ENCODE measurements around the gene NDE1.
A peak's percentile ranks its signal among the peaks of the same experiment; 100 is the strongest.
"Not testable (repeated sequence)": the region's sequence is repeated elsewhere in the genome, so short reads cannot be mapped to it uniquely, and the experiment has no call there.

NDE1 gene

DNA sequence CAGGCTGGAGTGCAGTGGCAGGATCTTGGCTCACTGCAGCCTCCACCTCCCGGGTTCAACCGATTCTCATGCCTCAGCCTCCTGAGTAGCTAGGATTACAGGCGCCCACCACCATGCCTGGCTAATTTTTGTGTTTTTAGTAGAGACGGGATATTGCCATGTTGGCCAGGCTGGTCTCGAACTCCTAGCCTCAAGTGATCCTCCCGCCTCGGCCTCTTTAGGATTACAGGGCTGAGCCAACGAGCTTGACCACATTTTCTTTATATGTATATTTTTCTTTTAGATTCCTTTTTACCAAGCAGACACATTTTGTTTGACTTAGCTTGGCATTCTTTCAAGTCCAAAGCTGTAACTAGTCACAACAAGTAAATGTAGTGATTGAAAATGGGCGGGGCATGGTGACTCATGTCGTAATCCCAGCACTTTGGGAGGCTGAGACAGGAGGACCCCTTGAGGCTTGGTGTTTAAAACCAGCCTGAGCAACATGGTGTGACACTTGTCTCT lies 5.0 kb upstream of the NDE1 start:
- H3K9ac ChIP-seq (ENCODE audit: low read length); H3K9me3 ChIP-seq (ENCODE audit: control insufficient read depth, low read depth, low read length); H3K27me3 ChIP-seq (ENCODE audit: control insufficient read depth, insufficient read depth, low read length); H3K27ac ChIP-seq (ENCODE audit: low read length); H3K36me3 ChIP-seq (ENCODE audit: control insufficient read depth, low read depth, low read length); H3K4me3 ChIP-seq (ENCODE audit: low read length): not testable (repeated sequence)
- peaks cover 11% of the 10 kb centered on the region for H3K4me1 ChIP-seq (ENCODE audit: control insufficient read depth, low read depth, low read length)

DNA sequence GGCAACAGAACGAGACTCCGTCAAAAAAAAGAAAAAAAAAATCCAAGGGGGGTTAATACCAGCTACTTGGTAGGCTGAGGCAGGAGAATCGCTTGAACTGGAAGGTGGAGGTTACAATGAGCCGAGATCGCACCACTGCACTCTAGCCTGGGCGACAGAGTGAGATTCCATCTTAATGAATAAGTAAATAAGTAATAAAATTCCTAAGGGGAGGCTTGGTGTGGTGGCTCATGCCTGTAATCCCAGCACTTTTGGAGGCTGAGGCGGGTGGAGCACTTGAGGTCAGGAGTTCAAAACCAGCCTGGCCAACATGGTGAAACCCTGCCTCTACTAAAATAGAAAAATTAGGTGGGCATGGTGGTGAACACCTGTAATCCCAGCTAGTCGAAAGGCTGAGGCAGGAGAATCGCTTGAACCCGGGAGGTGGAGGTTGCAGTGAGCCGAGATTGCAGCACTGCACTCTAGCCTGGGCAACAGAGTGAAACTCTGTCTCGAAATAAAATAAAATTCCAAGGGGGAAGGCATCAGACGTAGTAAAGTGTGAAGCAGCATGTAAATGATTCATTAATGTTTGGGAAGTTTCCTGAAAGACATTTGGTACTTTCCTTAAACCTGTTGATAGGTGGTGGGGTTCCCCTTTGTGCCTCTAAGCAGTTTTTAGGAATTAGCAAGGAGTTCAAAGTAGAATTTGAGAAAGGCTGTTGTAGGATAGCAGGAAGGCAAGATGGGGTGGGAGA lies 3.3 kb upstream of the NDE1 start:
- H3K36me3 ChIP-seq (ENCODE audit: control insufficient read depth, low read depth, low read length); H3K9ac ChIP-seq (ENCODE audit: low read length); H3K27ac ChIP-seq (ENCODE audit: low read length): not testable (repeated sequence)

DNA sequence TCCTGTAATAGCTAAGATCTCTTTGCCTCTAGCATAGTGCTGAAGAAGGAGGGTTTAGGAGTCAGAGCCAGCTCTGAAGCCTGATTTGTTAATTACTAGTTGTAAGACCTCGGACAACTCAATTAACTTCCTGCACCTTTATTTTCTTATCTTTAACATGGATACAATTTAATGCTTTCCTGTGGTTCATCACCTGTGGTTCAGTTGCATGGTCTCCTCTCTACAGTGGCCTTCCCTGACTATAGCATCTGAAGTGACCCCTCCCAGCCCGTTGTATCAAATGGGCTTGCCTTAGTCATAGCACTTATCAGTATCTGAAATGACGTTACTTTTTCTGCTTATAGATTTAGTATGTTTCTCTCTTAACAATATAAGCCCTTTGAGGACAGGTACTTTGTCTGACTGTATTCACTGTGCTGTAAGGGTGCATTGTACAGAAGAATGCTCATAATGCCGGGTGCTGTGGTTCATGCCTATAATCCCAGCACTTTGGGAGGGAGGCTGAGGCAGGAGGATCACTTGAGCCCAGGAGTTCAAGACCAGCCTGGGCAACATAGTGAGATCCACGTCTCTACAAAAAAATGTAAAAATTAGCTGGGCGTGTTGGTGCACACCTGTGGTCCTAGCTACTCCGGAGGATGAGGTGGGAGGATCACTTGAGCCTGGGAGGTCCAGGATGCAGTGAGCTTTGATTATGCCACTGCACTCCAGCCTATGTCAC lies 2.6 kb upstream of the NDE1 start:
- Histone ChIP-seq H3K27me3 (ENCODE audit: control insufficient read depth, insufficient read depth, low read length) (no peaks in the 10 kb centered on the region), H3K9ac (ENCODE audit: low read length) (no peak overlapping the region), H3K4me3 (ENCODE audit: low read length) (no peak overlapping the region), H3K27ac (ENCODE audit: low read length) (no peak overlapping the region), H3K9me3 (ENCODE audit: control insufficient read depth, low read depth, low read length) (no peaks in the 10 kb centered on the region), H3K36me3 (ENCODE audit: control insufficient read depth, low read depth, low read length) (no peaks in the 10 kb centered on the region), H3K4me1 (ENCODE audit: control insufficient read depth, low read depth, low read length) (peaks cover 6% of the 10 kb centered on the region)

More for the DNA sequence above, 3.3 kb upstream of the NDE1 start:
- H3K4me1 ChIP-seq (ENCODE audit: control insufficient read depth, low read depth, low read length): peaks cover 10% of the 10 kb centered on the region
- H3K27me3 ChIP-seq (ENCODE audit: control insufficient read depth, insufficient read depth, low read length); H3K4me3 ChIP-seq (ENCODE audit: low read length); H3K9me3 ChIP-seq (ENCODE audit: control insufficient read depth, low read depth, low read length): not testable (repeated sequence)

DNA sequence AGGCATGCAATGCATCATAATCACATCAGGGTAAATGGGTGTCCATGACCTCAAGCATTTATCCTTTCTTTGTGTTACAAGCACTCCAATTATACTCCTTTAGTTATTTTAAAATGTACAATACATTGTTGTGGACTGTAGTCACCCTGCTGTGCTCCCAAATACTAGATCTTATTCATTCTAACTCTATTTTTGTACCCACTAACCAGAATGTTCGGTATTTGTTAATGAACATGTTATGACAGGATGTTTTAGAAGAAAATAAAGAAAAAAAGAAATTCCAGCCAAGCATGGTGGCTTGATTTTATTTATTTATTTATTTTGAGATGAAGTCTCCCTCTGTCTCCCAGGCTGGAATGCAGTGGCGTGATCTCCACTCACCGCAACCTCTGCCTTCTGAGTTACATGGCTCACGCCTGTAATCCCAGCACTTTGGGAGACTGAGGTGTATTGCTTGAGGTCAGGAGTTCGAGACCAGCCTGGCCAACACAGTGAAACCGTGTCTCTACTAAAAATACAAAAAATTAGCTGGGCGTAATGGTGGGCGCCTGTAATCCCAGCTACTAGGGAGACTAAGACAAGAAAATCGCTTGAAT lies 1.8 kb upstream of the NDE1 start:
- H3K4me1 ChIP-seq (ENCODE audit: control insufficient read depth, low read depth, low read length): peaks cover 6% of the 10 kb centered on the region
- no peak overlapping the region for H3K4me3 ChIP-seq (ENCODE audit: low read length)
- H3K36me3 ChIP-seq (ENCODE audit: control insufficient read depth, low read depth, low read length): no peaks in the 10 kb centered on the region
- no peak overlapping the region for H3K9ac ChIP-seq (ENCODE audit: low read length)
- no peaks in the 10 kb centered on the region for H3K27me3 ChIP-seq (ENCODE audit: control insufficient read depth, insufficient read depth, low read length)
- no peaks in the 10 kb centered on the region for H3K9me3 ChIP-seq (ENCODE audit: control insufficient read depth, low read depth, low read length)
- H3K27ac ChIP-seq (ENCODE audit: low read length): no peak overlapping the region

DNA sequence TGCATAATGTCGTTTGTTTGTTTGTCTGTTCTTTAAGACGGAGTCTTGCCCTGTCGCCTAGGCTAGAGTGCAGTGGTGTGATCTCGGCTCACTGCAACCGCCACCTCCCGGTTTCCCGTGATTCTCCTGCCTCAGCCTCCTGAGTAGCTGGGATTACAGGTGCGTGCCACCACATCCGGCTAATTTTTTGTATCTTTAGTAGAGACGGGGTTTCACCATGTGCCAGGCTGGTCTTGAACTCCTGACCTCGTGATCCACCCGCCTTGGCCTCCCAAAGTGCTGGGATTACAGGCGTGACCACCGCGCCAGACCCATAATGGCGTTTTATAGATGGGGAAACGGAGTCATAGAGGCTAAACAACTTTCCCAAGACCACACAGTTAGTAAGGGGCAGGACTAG lies 734 bp upstream of the NDE1 start:
- H3K27ac ChIP-seq (ENCODE audit: low read length); H3K36me3 ChIP-seq (ENCODE audit: control insufficient read depth, low read depth, low read length); H3K9me3 ChIP-seq (ENCODE audit: control insufficient read depth, low read depth, low read length); H3K4me1 ChIP-seq (ENCODE audit: control insufficient read depth, low read depth, low read length); H3K27me3 ChIP-seq (ENCODE audit: control insufficient read depth, insufficient read depth, low read length); H3K9ac ChIP-seq (ENCODE audit: low read length): not testable (repeated sequence)
- peak overlapping the region; percentile 66 for H3K4me3 ChIP-seq (ENCODE audit: low read length)

DNA sequence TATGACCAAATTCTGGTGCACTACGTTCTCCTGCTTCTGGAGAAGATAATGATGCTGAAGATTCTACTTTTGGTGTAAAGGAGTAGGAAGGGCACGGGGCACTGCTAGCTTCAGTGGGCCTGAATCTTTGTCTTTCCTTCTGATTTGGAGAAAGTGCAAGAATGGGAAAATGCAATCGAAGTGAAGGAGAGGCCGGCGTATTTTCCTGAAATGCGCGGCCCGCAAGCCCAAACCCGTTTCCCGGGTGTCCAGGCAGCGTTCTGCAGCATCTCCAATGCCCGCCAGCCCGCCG lies 372 bp upstream of the NDE1 start:
- no peak overlapping the region for H3K27ac ChIP-seq (ENCODE audit: low read length)
- H3K4me3 ChIP-seq (ENCODE audit: low read length): peak overlapping the region; percentile 66
- no peak overlapping the region for H3K9ac ChIP-seq (ENCODE audit: low read length)
- no peaks in the 10 kb centered on the region for H3K27me3 ChIP-seq (ENCODE audit: control insufficient read depth, insufficient read depth, low read length)
- no peaks in the 10 kb centered on the region for H3K36me3 ChIP-seq (ENCODE audit: control insufficient read depth, low read depth, low read length)
- H3K4me1 ChIP-seq (ENCODE audit: control insufficient read depth, low read depth, low read length): no peaks in the 10 kb centered on the region
- no peaks in the 10 kb centered on the region for H3K9me3 ChIP-seq (ENCODE audit: control insufficient read depth, low read depth, low read length)

DNA sequence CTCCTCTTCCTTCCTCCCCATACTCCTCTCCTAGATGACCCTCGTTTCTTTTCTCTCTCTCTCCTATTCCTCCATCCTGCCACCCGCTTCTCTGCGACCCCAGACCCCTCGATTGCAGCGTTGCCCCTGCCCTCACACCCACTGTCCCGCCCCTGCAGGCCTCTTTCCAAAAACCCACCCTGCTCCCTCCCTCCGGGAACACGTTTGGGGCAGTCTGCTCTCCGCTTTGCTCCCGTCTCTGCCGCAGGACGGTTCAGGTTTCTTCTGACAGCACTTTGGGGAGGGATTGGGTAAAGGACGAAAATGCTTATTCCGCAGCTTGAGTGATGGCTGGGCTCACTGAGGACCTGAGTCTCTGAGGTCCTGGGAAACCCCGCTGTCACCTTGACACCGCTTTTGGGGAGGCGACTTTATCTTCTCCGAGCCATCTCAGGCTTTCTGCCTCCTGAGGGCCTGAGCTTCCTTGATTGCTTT lies 690 bp downstream of the NDE1 start:
- no peak overlapping the region for H3K27ac ChIP-seq (ENCODE audit: low read length)
- H3K27me3 ChIP-seq (ENCODE audit: control insufficient read depth, insufficient read depth, low read length): no peaks in the 10 kb centered on the region
- peak overlapping the region; percentile 92 for H3K4me3 ChIP-seq (ENCODE audit: low read length)
- no peaks in the 10 kb centered on the region for H3K36me3 ChIP-seq (ENCODE audit: control insufficient read depth, low read depth, low read length)
- no peaks in the 10 kb centered on the region for H3K9me3 ChIP-seq (ENCODE audit: control insufficient read depth, low read depth, low read length)
- H3K9ac ChIP-seq (ENCODE audit: low read length): peak overlapping the region; percentile 69
- no peaks in the 10 kb centered on the region for H3K4me1 ChIP-seq (ENCODE audit: control insufficient read depth, low read depth, low read length)

DNA sequence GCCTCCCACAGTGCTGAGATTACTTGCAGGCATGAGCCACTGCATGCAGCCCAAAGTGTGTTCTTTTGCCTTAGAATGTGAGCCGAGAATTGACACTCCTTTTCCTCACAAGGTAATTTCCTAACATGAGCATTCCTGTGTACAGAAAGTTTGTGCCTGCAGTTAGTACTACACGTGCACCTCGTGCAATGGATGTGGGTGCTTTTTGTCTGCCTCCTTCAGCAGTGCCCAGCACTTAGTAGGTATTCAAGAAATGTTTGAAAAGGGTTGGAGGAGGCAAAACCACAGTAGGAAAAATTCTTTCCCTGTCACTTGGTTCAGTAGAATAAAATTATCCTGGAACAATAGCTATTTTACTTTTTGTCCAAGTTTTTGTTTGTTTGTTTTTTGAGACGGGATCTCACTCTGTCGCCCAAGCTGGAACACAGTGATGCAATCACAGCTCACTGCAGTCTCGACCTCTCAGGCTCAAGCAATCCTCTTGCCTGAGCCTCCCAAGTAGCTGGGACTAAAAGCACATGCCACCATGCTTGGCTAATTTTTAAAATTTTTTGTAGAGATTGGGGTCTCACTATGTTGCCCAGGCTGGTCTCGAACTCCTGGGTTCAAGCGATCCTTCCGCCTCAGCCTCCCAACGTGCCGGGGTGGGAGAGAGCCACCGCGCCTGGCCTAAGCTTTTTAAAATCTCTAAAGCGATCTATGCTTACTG lies 2.4 kb downstream of the NDE1 start:
- Histone ChIP-seq H3K4me3 (ENCODE audit: low read length) (no peak overlapping the region), H3K27ac (ENCODE audit: low read length) (no peak overlapping the region)

DNA sequence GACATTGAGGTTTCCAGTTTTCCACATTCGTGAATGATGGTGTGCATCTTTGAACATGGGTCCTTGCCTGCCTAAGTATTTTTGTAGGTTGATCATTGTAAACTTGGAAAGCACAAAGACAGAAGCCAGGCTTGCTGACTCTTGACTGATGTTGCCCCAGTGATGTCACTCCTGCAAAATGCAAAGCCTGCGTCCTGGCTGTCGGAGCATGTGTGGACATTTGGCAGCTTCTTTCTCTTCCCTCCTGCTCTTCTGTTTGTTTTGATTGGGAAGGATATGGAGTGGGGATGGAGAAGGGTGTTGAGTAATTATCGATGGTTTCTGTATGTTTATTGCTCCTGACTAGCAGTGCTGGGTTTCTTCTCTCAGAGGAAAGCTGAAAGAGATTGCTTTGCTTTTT lies 3.2 kb downstream of the NDE1 start:
- Histone ChIP-seq H3K4me1 (ENCODE audit: control insufficient read depth, low read depth, low read length) (no peaks in the 10 kb centered on the region), H3K9ac (ENCODE audit: low read length) (no peak overlapping the region), H3K27me3 (ENCODE audit: control insufficient read depth, insufficient read depth, low read length) (no peaks in the 10 kb centered on the region), H3K4me3 (ENCODE audit: low read length) (no peak overlapping the region), H3K27ac (ENCODE audit: low read length) (no peak overlapping the region), H3K36me3 (ENCODE audit: control insufficient read depth, low read depth, low read length) (no peaks in the 10 kb centered on the region), H3K9me3 (ENCODE audit: control insufficient read depth, low read depth, low read length) (no peaks in the 10 kb centered on the region)

More for the DNA sequence above, 2.4 kb downstream of the NDE1 start:
- Histone ChIP-seq H3K36me3 (ENCODE audit: control insufficient read depth, low read depth, low read length) (no peaks in the 10 kb centered on the region), H3K9me3 (ENCODE audit: control insufficient read depth, low read depth, low read length) (no peaks in the 10 kb centered on the region), H3K9ac (ENCODE audit: low read length) (no peak overlapping the region), H3K4me1 (ENCODE audit: control insufficient read depth, low read depth, low read length) (no peaks in the 10 kb centered on the region), H3K27me3 (ENCODE audit: control insufficient read depth, insufficient read depth, low read length) (no peaks in the 10 kb centered on the region)

DNA sequence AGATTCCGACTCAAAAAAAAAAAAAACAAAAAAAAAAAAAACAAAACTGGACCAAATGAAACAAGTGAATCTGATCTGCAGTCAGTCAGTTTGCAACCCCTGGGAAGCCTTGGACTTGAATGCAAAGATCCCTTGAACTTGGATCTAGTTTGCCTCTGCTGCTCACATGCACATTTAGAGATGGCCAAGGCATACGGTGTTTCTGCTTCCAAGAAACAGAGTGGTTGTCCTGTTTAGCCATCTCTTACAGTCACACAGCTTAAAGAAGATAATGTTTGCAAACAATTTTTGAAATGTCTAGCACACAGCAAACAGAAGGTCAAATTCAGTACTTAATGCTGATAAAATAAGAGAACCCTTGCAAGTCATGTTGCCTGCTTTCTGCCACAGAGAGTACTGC lies 4.5 kb downstream of the NDE1 start:
- Histone ChIP-seq H3K4me1 (ENCODE audit: control insufficient read depth, low read depth, low read length) (no peaks in the 10 kb centered on the region), H3K27ac (ENCODE audit: low read length) (no peak overlapping the region), H3K36me3 (ENCODE audit: control insufficient read depth, low read depth, low read length) (no peaks in the 10 kb centered on the region), H3K4me3 (ENCODE audit: low read length) (no peak overlapping the region), H3K9me3 (ENCODE audit: control insufficient read depth, low read depth, low read length) (no peaks in the 10 kb centered on the region), H3K9ac (ENCODE audit: low read length) (no peak overlapping the region), H3K27me3 (ENCODE audit: control insufficient read depth, insufficient read depth, low read length) (no peaks in the 10 kb centered on the region)

DNA sequence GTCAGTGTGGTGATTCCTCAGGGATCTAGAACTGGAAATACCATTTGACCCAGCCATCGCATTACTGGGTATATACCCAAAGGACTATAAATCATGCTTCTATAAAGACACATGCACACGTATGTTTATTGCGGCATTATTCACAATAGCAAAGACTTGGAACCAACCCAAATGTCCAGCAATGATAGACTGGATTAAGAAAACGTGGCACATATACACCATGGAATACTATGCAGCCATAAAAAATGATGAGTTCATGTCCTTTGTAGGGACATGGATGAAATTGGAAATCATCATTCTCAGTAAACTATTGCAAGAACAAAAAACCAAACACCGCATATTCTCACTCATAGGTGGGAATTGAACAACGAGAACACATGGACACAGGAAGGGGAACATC lies 5.5 kb downstream of the NDE1 start:
- H3K27ac ChIP-seq (ENCODE audit: low read length); H3K9me3 ChIP-seq (ENCODE audit: control insufficient read depth, low read depth, low read length); H3K4me1 ChIP-seq (ENCODE audit: control insufficient read depth, low read depth, low read length); H3K9ac ChIP-seq (ENCODE audit: low read length); H3K36me3 ChIP-seq (ENCODE audit: control insufficient read depth, low read depth, low read length); H3K4me3 ChIP-seq (ENCODE audit: low read length); H3K27me3 ChIP-seq (ENCODE audit: control insufficient read depth, insufficient read depth, low read length): not testable (repeated sequence)
